Endothelial cell of umbilical vein (primary cell): ENCODE measurements around the gene FNDC8. TPM values are rescaled to one million over a fixed set of nuclear protein-coding genes. Genes with fewer than 3 reads are reported as not detected.

Experiments used
- BruUV-seq: library from RNA; stranded (reverse); fragments of 400-500 nt; replicated peaks from 2 replicates; lab custom pipeline; 2021; lab: Mats Ljungman, UMichigan
- CTCF ChIA-PET: fragments of 300-600, 350-600 bp; sonication (Branson Sonifier 250); formaldehyde crosslinking; loops from one replicate; lab custom pipeline; 2021; ENCODE audit warnings: antibody characterized with exemption, inconsistent platforms; lab: Charles Lee
- POLR2A ChIA-PET: fragments of 300-600, 350-600 bp; sonication (Branson Sonifier 250); formaldehyde crosslinking; loops from one replicate; lab custom pipeline; 2021; ENCODE audit warnings: antibody characterized with exemption, inconsistent platforms; lab: Charles Lee
- DNase-seq: peaks from one replicate; pipeline ENCODE4 v3.0.0-alpha.2; 2011; ENCODE audit warnings: low read depth, low spot score
- FAIRE-seq: peaks from 2 replicates; lab custom pipeline; 2011; peaks lifted over from hg19 to GRCh38; lab: Jason Lieb, UNC
- H2AFZ ChIP-seq: 2 replicates; pipeline ENCODE4 v1.6.0; 2012; ENCODE audit warnings: low read depth, low read length, control low read depth, inconsistent platforms
- H3K27ac ChIP-seq: 2 replicates; pipeline ENCODE4 v1.5.1; 2011; ENCODE audit warnings: low read depth, mild to moderate bottlenecking, control low read depth, low read length, moderate library complexity; ENCODE audit not compliant: insufficient read depth
- H3K27me3 ChIP-seq, 2 experiments: 2 replicates each; pipeline versions ENCODE4 v1.6.0 to v1.6.1; 2011; ENCODE audit warnings: low read length in 2 of 2, mixed read lengths in 1 of 2; ENCODE audit not compliant: control insufficient read depth in 2 of 2, insufficient read depth in 2 of 2
- H3K36me3 ChIP-seq, 2 experiments: 2 replicates in 1 of 2; 3 replicates in 1 of 2; pipeline ENCODE4 v1.5.1; 2011; ENCODE audit warnings: low read length in 2 of 2, mild to moderate bottlenecking in 1 of 2, moderate library complexity in 1 of 2; ENCODE audit not compliant: control insufficient read depth in 2 of 2, insufficient read depth in 2 of 2; ENCODE audit errors: extremely low read depth in 1 of 2
- H3K4me1 ChIP-seq: 3 replicates; pipeline ENCODE4 v1.5.1; 2011; ENCODE audit warnings: mild to moderate bottlenecking, low read length; ENCODE audit not compliant: control insufficient read depth, insufficient read depth; ENCODE audit errors: extremely low read depth
- H3K4me2 ChIP-seq: 2 replicates; pipeline ENCODE4 v1.6.1; 2011; ENCODE audit warnings: low read length, control low read depth, mixed read lengths; ENCODE audit not compliant: insufficient read depth
- H3K4me3 ChIP-seq, 3 experiments: fragments of 200-600 bp in 1 of 3; sonication (generic), shearing (Covaris generic) in 1 of 3; replicated peaks in 1 of 3; 2 replicates each; pipeline ENCODE4 v1.5.1; 2011 to 2016; ENCODE audit warnings: control low read depth in 3 of 3, low read length in 3 of 3, mild to moderate bottlenecking in 2 of 3, inconsistent platforms in 1 of 3, low read depth in 1 of 3, moderate library complexity in 1 of 3; ENCODE audit not compliant: insufficient read depth in 1 of 3
- H3K79me2 ChIP-seq: 2 replicates; pipeline ENCODE4 v1.6.0; 2012; ENCODE audit warnings: low read length, inconsistent platforms; ENCODE audit not compliant: control insufficient read depth, insufficient read depth
- H3K9ac ChIP-seq: replicated peaks from 2 replicates; pipeline ENCODE3; 2011; ENCODE audit warnings: low read length, control low read depth; ENCODE audit not compliant: insufficient read depth; ENCODE audit errors: extremely low read depth
- H3K9me1 ChIP-seq: replicated peaks from 3 replicates; pipeline ENCODE4 v1.6.0; 2011; ENCODE audit warnings: mild to moderate bottlenecking, low read length; ENCODE audit not compliant: control insufficient read depth, insufficient read depth; ENCODE audit errors: extremely low read depth
- H3K9me3 ChIP-seq: replicated peaks from 2 replicates; pipeline ENCODE4 v1.5.1; 2012; ENCODE audit warnings: low read length, inconsistent platforms; ENCODE audit not compliant: control insufficient read depth, insufficient read depth
- H4K20me1 ChIP-seq: replicated peaks from 2 replicates; pipeline ENCODE3; 2011; ENCODE audit warnings: mild to moderate bottlenecking, low read length; ENCODE audit not compliant: control insufficient read depth, insufficient read depth; ENCODE audit errors: extremely low read depth
- CTCF ChIP-seq, 2 donors: IDR thresholded peaks; 1 replicate in 1 of 2; 2 replicates in 1 of 2; pipeline ENCODE4 v1.5.1; 2011; ENCODE audit warnings: low read length in 2 of 2, mild to moderate bottlenecking in 2 of 2, moderate library complexity in 2 of 2, control low read depth in 1 of 2, inconsistent platforms in 1 of 2, low read depth in 1 of 2; ENCODE audit not compliant: insufficient read depth in 1 of 2; ENCODE audit errors: extremely low read depth in 1 of 2
- EZH2 ChIP-seq: IDR thresholded peaks from 2 replicates; pipeline ENCODE4 v1.6.1; 2012; ENCODE audit warnings: borderline replicate concordance, low read depth, mild to moderate bottlenecking, moderate library complexity, low read length, inconsistent platforms; ENCODE audit not compliant: severe bottlenecking
- FOS ChIP-seq: IDR thresholded peaks from 2 replicates; pipeline ENCODE4 v1.6.1; 2011; ENCODE audit warnings: mild to moderate bottlenecking, low read length, moderate library complexity, borderline replicate concordance; ENCODE audit not compliant: insufficient read depth
- GATA2 ChIP-seq: IDR thresholded peaks from 2 replicates; pipeline ENCODE4 v1.7.0; 2011; ENCODE audit warnings: low read depth, mild to moderate bottlenecking, moderate library complexity, mixed read lengths, low read length; ENCODE audit not compliant: insufficient read length, insufficient read depth
- JUN ChIP-seq: IDR thresholded peaks from 2 replicates; pipeline ENCODE4 v1.6.1; 2011; ENCODE audit warnings: borderline replicate concordance, low read depth; ENCODE audit not compliant: insufficient read length, insufficient read depth
- MYC ChIP-seq: IDR thresholded peaks from one replicate; pipeline ENCODE4 v1.6.1; 2011; ENCODE audit warnings: mild to moderate bottlenecking, low read depth, low read length
- POLR2A ChIP-seq: IDR thresholded peaks from 2 replicates; pipeline ENCODE4 v1.6.1; 2012; ENCODE audit warnings: low read depth, mild to moderate bottlenecking, control low read depth, low read length
- POLR2AphosphoS5 ChIP-seq: IDR thresholded peaks from 2 replicates; pipeline ENCODE4 v1.6.1; 2012; ENCODE audit warnings: low read depth, mild to moderate bottlenecking, control low read depth, low read length, moderate library complexity; ENCODE audit not compliant: insufficient read depth
- dilution Hi-C: fragments of 300-500 bp; cut with MboI; formaldehyde crosslinking; loops from one replicate; pipeline ENCODE4 v1.15.0; 2019; ENCODE audit warnings: low sequenced_read_pairs; ENCODE audit not compliant: extremely low pct_ligation_motif_present
- intact Hi-C: fragments of 100-400 bp; cut with micrococcal nuclease; formaldehyde crosslinking; loops from one replicate; pipeline ENCODE4 v1.10.0; 2022
- polyA plus RNA-seq, 4 experiments: library from polyadenylated mRNA; depleted of rRNA in 3 of 4; stranded (reverse) in 3 of 4; unstranded in 1 of 4; fragments of >200 nt; gene quantifications; 2 replicates each; pipeline versions ENCODE4 v1.2.1 to v1.2.3, GENCODE V29; 2011 to 2012; ENCODE audit warnings: missing spikeins in 1 of 4
- total RNA-seq: library from RNA; stranded (reverse); gene quantifications from 2 replicates; pipeline ENCODE4 v1.2.3, GENCODE V29; 2021
- TF ChIP-seq, protein P1 (sequence below): IDR thresholded peaks from 2 replicates; pipeline ENCODE4 v1.6.1; 2011; ENCODE audit not compliant: insufficient read depth, insufficient read length

The FNDC8 gene
- total and polyA plus RNA-seq, 2 donors (not counting 3 experiments of a cell fraction or from before 2014, with no cell fraction given): not detected

DNA sequence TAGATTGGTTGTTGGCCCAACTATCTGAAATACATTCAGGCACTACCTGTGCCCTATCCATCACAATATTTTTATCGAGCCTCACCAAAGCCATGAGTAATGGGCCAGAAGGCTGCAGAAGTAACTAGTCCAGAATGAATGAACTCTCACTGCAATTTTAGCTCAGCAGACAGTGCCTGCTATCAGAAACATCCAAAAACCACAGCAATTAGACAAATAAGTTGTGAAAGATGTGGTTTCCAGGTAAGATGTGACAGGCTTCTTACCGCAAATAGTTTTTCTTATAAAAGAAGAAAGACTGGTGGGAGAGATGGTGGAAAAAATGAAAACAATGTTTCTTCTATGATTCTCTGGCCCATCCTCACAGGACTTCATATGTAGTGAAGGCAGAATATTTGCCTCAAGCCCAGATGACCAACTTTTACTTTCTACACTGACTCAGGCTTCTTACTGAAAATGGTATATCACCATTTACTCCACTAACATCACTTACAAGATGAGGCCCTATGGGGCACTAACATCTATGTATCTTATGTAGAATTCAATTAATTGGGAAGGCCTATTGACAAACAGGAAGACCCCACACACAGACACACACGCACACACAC is 48.1 kb upstream of the FNDC8 start:
- Histone ChIP-seq H3K79me2 (peaks cover 17% of the 10 kb centered on the region), H3K4me3 (no peak overlapping the region), H3K27ac (no peak overlapping the region), H3K4me2 (no peak overlapping the region), H3K27me3 (no peaks in the 10 kb centered on the region), H3K36me3 (no peaks in the 10 kb centered on the region), H3K4me1 (peaks cover 4% of the 10 kb centered on the region), H4K20me1 (no peaks in the 10 kb centered on the region), H3K9me1 (no peaks in the 10 kb centered on the region), H2AFZ (no peak overlapping the region), H3K9ac (no peak overlapping the region), H3K9me3 (no peaks in the 10 kb centered on the region)
- CTCF ChIA-PET: no interaction called here
- no peak for FAIRE-seq
- BruUV-seq: no TSS peak
- intact Hi-C loops (no loop called here), dilution Hi-C loops (no loop called here)
- POLR2A ChIA-PET: no interaction called here
- TF ChIP-seq EZH2 (no peak), CTCF (IDR thresholded peaks at IDR 0.05; ENCODE audit: extremely low read depth in 1 of 2, insufficient read depth in 1 of 2, low read depth in 1 of 2, low read length in 2 of 2) (no peak), JUN (no peak), POLR2AphosphoS5 (no peak), MYC (no peak), FOS (no peak), POLR2A (no peak), GATA2 (no peak)
- TF ChIP-seq, protein P1, sequence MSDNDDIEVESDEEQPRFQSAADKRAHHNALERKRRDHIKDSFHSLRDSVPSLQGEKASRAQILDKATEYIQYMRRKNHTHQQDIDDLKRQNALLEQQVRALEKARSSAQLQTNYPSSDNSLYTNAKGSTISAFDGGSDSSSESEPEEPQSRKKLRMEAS: no peak
- no peak for DNase-seq
